K562 (cell line): ENCODE data around the gene ALDH1A2. TPM values are rescaled to one million over a fixed set of nuclear protein-coding genes. Genes with fewer than 3 reads are reported as not detected.
A peak's percentile ranks its signal among the peaks of the same experiment; 100 is the strongest.

Source experiments
- ADNP ChIP-seq: fragments of 200-800 bp; sonication (Bioruptor generic); IDR thresholded peaks from 2 replicates; pipeline ENCODE4 v1.6.1; 2016; ENCODE audit warnings: missing genetic modification characterization, missing compliant biosample characterization
- CBFB ChIP-seq: sonication (generic); formaldehyde crosslinking; IDR thresholded peaks from 2 replicates; pipeline ENCODE4 v1.4.0; 2020; ENCODE audit warnings: mild to moderate bottlenecking, missing genetic modification reagents
- MED1 ChIP-seq: sonication (generic); formaldehyde crosslinking; IDR thresholded peaks from 2 replicates; pipeline ENCODE4 v1.8.1; 2023; ENCODE audit warnings: missing genetic modification reagents, borderline replicate concordance
- NBN ChIP-seq: fragments of 450-650 bp; IDR thresholded peaks from 2 replicates; pipeline ENCODE4 v1.6.1; 2016; ENCODE audit warnings: low read depth, mild to moderate bottlenecking
- POLR2G ChIP-seq: fragments of 200-400 bp; formaldehyde crosslinking; IDR thresholded peaks from 2 replicates; pipeline ENCODE4 v1.6.1; 2017; ENCODE audit warnings: low read depth, mild to moderate bottlenecking, antibody characterized with exemption, low read length, moderate library complexity
- RBM39 ChIP-seq: fragments of 200-400 bp; formaldehyde crosslinking; optimal IDR thresholded peaks from 2 replicates; pipeline ENCODE3; 2018; ENCODE audit warnings: low read depth, low read length
- SAP30 ChIP-seq: fragments of 200-600 bp; sonication (generic); IDR thresholded peaks from 2 replicates; pipeline ENCODE4 v1.6.1; 2012; ENCODE audit warnings: borderline replicate concordance, low read depth, mild to moderate bottlenecking, moderate library complexity, low read length, control low read depth, inconsistent platforms; ENCODE audit not compliant: insufficient read depth, poor library complexity, severe bottlenecking
- SMC3 ChIP-seq: conservative IDR thresholded peaks from 2 replicates; pipeline ENCODE4 v1.6.1; 2011; ENCODE audit warnings: low read depth, low read length, improper control_type of control experiment; ENCODE audit not compliant: insufficient read depth
- TCFL5 ChIP-seq: fragments of 250-450 bp; sonication (Bioruptor Pico); conservative IDR thresholded peaks from 2 replicates; pipeline ENCODE4 v1.6.1; 2021; ENCODE audit warnings: mild to moderate bottlenecking, moderate library complexity, matching md5 sums
- U2AF2 ChIP-seq: fragments of 200-400 bp; formaldehyde crosslinking; optimal IDR thresholded peaks from 2 replicates; pipeline ENCODE3; 2017; ENCODE audit warnings: low read depth, mild to moderate bottlenecking, low read length
- ZNF134 ChIP-seq: fragments of 250-450 bp; sonication (Bioruptor Pico); conservative IDR thresholded peaks from 2 replicates; pipeline ENCODE4 v1.4.0; 2020
- polyA plus RNA-seq, 8 experiments: library from polyadenylated mRNA; depleted of rRNA in 4 of 8; stranded (reverse) in 5 of 8; unstranded in 3 of 8; fragments of >200 nt; fragmentation: Nextera tagmentation in 2 of 8; fragmentation: Illumina TruSeq in 1 of 8; extraction: Ambion mirVana in 2 of 8; extraction: Trizol in 1 of 8; gene quantifications; 2 replicates each; pipeline versions ENCODE4 v1.2.1 to v1.2.3, GENCODE V29; 2011 to 2014; ENCODE audit warnings: inconsistent platforms in 1 of 8, missing spikeins in 1 of 8
- total RNA-seq, 7 experiments: library from RNA; depleted of rRNA in 6 of 7; stranded (reverse); fragments of >200 nt in 6 of 7; fragmentation: Illumina TruSeq in 2 of 7; extraction: Trizol in 2 of 7; gene quantifications; 2 replicates each; pipeline versions ENCODE4 v1.2.1 to v1.2.3, GENCODE V29; 2011 to 2021; ENCODE audit warnings: low replicate concordance in 1 of 7
- TF ChIP-seq, protein P1 (sequence below), 2 experiments: fragments of 450-650 bp in 1 of 2; IDR thresholded peaks; 2 replicates each; pipeline ENCODE4 v1.6.1; 2011 to 2017; ENCODE audit warnings: low read depth in 2 of 2, antibody characterized with exemption in 1 of 2, borderline replicate concordance in 1 of 2, low read length in 1 of 2, mild to moderate bottlenecking in 1 of 2, mixed read lengths in 1 of 2; ENCODE audit not compliant: control insufficient read depth in 1 of 2
- TF ChIP-seq, protein P2 (sequence below): fragments of 450-650 bp; IDR thresholded peaks from 2 replicates; pipeline ENCODE4 v1.6.1; 2016; ENCODE audit warnings: low read depth, mild to moderate bottlenecking, moderate library complexity
- TF ChIP-seq, protein P3 (sequence below): sonication (generic); IDR thresholded peaks from 2 replicates; pipeline ENCODE4 v1.6.1; 2016
- TF ChIP-seq, protein P4 (sequence below): IDR thresholded peaks from 2 replicates; pipeline ENCODE4 v1.6.1; 2016; ENCODE audit warnings: missing genetic modification characterization, missing compliant biosample characterization
- TF ChIP-seq, protein P5 (sequence below): fragments of 250-450 bp; sonication (Bioruptor Pico); IDR thresholded peaks from 2 replicates; pipeline ENCODE4 v1.5.0; 2021
- TF ChIP-seq, protein P6 (sequence below): sonication (generic); formaldehyde crosslinking; IDR thresholded peaks from 2 replicates; pipeline ENCODE4 v1.8.0; 2022; ENCODE audit warnings: missing genetic modification reagents, mild to moderate bottlenecking, moderate library complexity, borderline replicate concordance
- TF ChIP-seq, protein P7 (sequence below): fragments of 450-650 bp; formaldehyde crosslinking; IDR thresholded peaks from 2 replicates; pipeline ENCODE4 v1.4.0; 2020; ENCODE audit warnings: mild to moderate bottlenecking, moderate library complexity

ALDH1A2 gene
- total and polyA plus RNA-seq, 9 of the 15 experiments (the other 6 are each of a cell fraction or from before 2014, with no cell fraction given), result 115 to 393 (median 333) TPM

DNA sequence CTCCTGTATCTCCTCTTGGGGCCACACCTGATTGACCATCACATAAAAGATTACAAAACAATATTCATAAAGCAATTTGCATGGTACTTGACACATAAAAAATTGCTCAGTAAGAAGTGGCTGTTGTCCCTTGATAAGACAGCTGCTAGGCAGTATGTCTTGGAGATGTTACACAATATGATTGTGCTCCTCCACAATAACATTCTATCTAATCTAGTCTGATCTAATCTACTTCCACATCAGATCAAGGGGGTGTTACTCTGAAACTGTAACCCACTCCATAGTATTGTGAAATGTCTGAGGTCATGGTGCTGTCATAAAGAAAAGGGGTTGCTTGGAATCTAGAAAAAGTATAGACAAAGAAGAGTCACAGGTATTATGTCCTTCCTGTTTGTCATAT lies 49.3 kb upstream of the ALDH1A2 start (continued):
- TF ChIP-seq SAP30 (no peak), SMC3 (no peak), ZNF134 (CRISPR knock-in tag) (no peak), ADNP (no peak), CBFB (CRISPR knock-in tag) (no peak), NBN (no peak), MED1 (CRISPR knock-in tag) (no peak), POLR2G (no peak), RBM39 (no peak), U2AF2 (no peak), TCFL5 (CRISPR knock-in tag) (no peak)
- TF ChIP-seq, protein P1, sequence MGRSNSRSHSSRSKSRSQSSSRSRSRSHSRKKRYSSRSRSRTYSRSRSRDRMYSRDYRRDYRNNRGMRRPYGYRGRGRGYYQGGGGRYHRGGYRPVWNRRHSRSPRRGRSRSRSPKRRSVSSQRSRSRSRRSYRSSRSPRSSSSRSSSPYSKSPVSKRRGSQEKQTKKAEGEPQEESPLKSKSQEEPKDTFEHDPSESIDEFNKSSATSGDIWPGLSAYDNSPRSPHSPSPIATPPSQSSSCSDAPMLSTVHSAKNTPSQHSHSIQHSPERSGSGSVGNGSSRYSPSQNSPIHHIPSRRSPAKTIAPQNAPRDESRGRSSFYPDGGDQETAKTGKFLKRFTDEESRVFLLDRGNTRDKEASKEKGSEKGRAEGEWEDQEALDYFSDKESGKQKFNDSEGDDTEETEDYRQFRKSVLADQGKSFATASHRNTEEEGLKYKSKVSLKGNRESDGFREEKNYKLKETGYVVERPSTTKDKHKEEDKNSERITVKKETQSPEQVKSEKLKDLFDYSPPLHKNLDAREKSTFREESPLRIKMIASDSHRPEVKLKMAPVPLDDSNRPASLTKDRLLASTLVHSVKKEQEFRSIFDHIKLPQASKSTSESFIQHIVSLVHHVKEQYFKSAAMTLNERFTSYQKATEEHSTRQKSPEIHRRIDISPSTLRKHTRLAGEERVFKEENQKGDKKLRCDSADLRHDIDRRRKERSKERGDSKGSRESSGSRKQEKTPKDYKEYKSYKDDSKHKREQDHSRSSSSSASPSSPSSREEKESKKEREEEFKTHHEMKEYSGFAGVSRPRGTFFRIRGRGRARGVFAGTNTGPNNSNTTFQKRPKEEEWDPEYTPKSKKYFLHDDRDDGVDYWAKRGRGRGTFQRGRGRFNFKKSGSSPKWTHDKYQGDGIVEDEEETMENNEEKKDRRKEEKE (IDR thresholded peaks at IDR 0.05; ENCODE audit: borderline replicate concordance in 1 of 2, control insufficient read depth in 1 of 2, low read depth in 2 of 2, low read length in 1 of 2), result no peak
- TF ChIP-seq, protein P2, sequence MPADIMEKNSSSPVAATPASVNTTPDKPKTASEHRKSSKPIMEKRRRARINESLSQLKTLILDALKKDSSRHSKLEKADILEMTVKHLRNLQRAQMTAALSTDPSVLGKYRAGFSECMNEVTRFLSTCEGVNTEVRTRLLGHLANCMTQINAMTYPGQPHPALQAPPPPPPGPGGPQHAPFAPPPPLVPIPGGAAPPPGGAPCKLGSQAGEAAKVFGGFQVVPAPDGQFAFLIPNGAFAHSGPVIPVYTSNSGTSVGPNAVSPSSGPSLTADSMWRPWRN, result 0 out of 2 replicates have a peak, but pooled peaks have one; percentile 25
- TF ChIP-seq, protein P3, sequence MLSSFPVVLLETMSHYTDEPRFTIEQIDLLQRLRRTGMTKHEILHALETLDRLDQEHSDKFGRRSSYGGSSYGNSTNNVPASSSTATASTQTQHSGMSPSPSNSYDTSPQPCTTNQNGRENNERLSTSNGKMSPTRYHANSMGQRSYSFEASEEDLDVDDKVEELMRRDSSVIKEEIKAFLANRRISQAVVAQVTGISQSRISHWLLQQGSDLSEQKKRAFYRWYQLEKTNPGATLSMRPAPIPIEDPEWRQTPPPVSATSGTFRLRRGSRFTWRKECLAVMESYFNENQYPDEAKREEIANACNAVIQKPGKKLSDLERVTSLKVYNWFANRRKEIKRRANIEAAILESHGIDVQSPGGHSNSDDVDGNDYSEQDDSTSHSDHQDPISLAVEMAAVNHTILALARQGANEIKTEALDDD, result no peak
- TF ChIP-seq, protein P4, sequence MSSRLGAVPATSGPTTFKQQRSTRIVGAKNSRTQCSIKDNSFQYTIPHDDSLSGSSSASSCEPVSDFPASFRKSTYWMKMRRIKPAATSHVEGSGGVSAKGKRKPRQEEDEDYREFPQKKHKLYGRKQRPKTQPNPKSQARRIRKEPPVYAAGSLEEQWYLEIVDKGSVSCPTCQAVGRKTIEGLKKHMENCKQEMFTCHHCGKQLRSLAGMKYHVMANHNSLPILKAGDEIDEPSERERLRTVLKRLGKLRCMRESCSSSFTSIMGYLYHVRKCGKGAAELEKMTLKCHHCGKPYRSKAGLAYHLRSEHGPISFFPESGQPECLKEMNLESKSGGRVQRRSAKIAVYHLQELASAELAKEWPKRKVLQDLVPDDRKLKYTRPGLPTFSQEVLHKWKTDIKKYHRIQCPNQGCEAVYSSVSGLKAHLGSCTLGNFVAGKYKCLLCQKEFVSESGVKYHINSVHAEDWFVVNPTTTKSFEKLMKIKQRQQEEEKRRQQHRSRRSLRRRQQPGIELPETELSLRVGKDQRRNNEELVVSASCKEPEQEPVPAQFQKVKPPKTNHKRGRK (tag), result no peak
- TF ChIP-seq, protein P5, sequence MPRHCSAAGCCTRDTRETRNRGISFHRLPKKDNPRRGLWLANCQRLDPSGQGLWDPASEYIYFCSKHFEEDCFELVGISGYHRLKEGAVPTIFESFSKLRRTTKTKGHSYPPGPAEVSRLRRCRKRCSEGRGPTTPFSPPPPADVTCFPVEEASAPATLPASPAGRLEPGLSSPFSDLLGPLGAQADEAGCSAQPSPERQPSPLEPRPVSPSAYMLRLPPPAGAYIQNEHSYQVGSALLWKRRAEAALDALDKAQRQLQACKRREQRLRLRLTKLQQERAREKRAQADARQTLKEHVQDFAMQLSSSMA (CRISPR knock-in tag), result no peak
- TF ChIP-seq, protein P6, sequence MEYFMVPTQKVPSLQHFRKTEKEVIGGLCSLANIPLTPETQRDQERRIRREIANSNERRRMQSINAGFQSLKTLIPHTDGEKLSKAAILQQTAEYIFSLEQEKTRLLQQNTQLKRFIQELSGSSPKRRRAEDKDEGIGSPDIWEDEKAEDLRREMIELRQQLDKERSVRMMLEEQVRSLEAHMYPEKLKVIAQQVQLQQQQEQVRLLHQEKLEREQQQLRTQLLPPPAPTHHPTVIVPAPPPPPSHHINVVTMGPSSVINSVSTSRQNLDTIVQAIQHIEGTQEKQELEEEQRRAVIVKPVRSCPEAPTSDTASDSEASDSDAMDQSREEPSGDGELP, result no peak
- TF ChIP-seq, protein P7, sequence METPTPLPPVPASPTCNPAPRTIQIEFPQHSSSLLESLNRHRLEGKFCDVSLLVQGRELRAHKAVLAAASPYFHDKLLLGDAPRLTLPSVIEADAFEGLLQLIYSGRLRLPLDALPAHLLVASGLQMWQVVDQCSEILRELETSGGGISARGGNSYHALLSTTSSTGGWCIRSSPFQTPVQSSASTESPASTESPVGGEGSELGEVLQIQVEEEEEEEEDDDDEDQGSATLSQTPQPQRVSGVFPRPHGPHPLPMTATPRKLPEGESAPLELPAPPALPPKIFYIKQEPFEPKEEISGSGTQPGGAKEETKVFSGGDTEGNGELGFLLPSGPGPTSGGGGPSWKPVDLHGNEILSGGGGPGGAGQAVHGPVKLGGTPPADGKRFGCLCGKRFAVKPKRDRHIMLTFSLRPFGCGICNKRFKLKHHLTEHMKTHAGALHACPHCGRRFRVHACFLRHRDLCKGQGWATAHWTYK (CRISPR knock-in tag), result no peak
